GM19324 (cell line): ENCODE results near the gene APH1B.

Experiments
- ATAC-seq: cut with Tn5 transposase; IDR thresholded peaks from one replicate; pipeline ENCODE4 v1.9.1; 2021; ENCODE audit warnings: mild to moderate bottlenecking, moderate library complexity; ENCODE audit not compliant: unreplicated experiment, low FRiP score

APH1B gene

GRCh38 chr15:63251701-63252100, 25.7 kb upstream of the APH1B start:
- ATAC-seq, result no peak

- ATAC-seq, result no peak
Observed at GRCh38 chr15:63252292-63252691, 25.1 kb upstream of the APH1B start.

- no peak for ATAC-seq
Observed at GRCh38 chr15:63254991-63255390, 22.4 kb upstream of the APH1B start.

GRCh38 chr15:63255489-63255990, 21.9 kb upstream of the APH1B start:
- ATAC-seq, result no peak

GRCh38 chr15:63256433-63257274, 20.8 kb upstream of the APH1B start:
- no peak for ATAC-seq

GRCh38 chr15:63258658-63259057, 18.7 kb upstream of the APH1B start:
- no peak for ATAC-seq

- no peak for ATAC-seq
Observed at GRCh38 chr15:63260791-63261190, 16.6 kb upstream of the APH1B start.

GRCh38 chr15:63261311-63261710, 16.1 kb upstream of the APH1B start:
- no peak for ATAC-seq

- no peak for ATAC-seq
Observed at GRCh38 chr15:63263519-63263918, 13.9 kb upstream of the APH1B start.

- no peak for ATAC-seq
Observed at GRCh38 chr15:63264688-63265293, 12.6 kb upstream of the APH1B start.

- ATAC-seq, result no peak
Observed at GRCh38 chr15:63274427-63274826, 3.0 kb upstream of the APH1B start.

- no peak for ATAC-seq
Observed at GRCh38 chr15:63276342-63277037, 915 bp upstream of the APH1B start.

- no peak for ATAC-seq
Observed at GRCh38 chr15:63277893-63278456, 570 bp downstream of the APH1B start.

- no peak for ATAC-seq
Observed at GRCh38 chr15:63283126-63283525, 5.7 kb downstream of the APH1B start.

GRCh38 chr15:63284335-63284734, 6.9 kb downstream of the APH1B start:
- no peak for ATAC-seq

- no peak for ATAC-seq
Observed at GRCh38 chr15:63287109-63287508, 9.7 kb downstream of the APH1B start.

GRCh38 chr15:63288342-63288741, 10.9 kb downstream of the APH1B start:
- ATAC-seq, result no peak

GRCh38 chr15:63288778-63289378, 11.5 kb downstream of the APH1B start:
- ATAC-seq, result no peak

- ATAC-seq, result no peak
Observed at GRCh38 chr15:63291507-63291906, 14.1 kb downstream of the APH1B start.

- no peak for ATAC-seq
Observed at GRCh38 chr15:63292241-63292640, 14.8 kb downstream of the APH1B start.

GRCh38 chr15:63292771-63293170, 15.4 kb downstream of the APH1B start:
- ATAC-seq, result no peak
